A172 (cell line): Measurements from ENCODE around the gene RSRC2. TPM values are rescaled to one million over a fixed set of nuclear protein-coding genes. Genes with fewer than 3 reads are reported as not detected.

Experiments
- total RNA-seq: library from RNA; depleted of rRNA; stranded (reverse); fragments of >200 nt; shearing (Covaris generic); gene quantifications from 2 replicates; pipeline ENCODE4 v1.2.3, GENCODE V29; 2014; rRNA removed

The RSRC2 gene
- total RNA-seq, 1 experiment from 2014 or later: 69.1 TPM

Other genes starting within 250 kb of the RSRC2 start
- gene CLIP1, start 104.3 kb downstream of the RSRC2 start, total RNA-seq: 52.0 and 58.5 TPM in 2 replicates
- gene ZCCHC8, start 26.0 kb downstream of the RSRC2 start, total RNA-seq: 19.7 and 30.2 TPM in 2 replicates
- 43.3 and 49.0 TPM in 2 replicates for gene KNTC1, start 313 bp upstream of the RSRC2 start, total RNA-seq
- not detected in 2 replicates for gene HCAR2, start 176.4 kb upstream of the RSRC2 start, total RNA-seq
- gene HCAR3, start 189.9 kb upstream of the RSRC2 start, total RNA-seq: not detected in 2 replicates
- not detected in 2 replicates for gene HCAR1, start 203.9 kb upstream of the RSRC2 start, total RNA-seq
- gene DENR, start 225.9 kb upstream of the RSRC2 start, total RNA-seq: 73.2 and 80.1 TPM in 2 replicates
- gene CCDC62, start 247.6 kb upstream of the RSRC2 start, total RNA-seq: 0.16 TPM in 1 of 2 replicates, not detected in the other